ENCODE results near the gene SMIM44.
"Not testable (repeated sequence)": the region's sequence is repeated elsewhere in the genome, so short reads cannot be mapped to it uniquely, and the experiment has no call there.

The SMIM44 gene

GRCh38 chr19:3455393-3455955 lies 27.8 kb downstream of the SMIM44 start:
- H3K4me3 ChIP-seq (ENCODE audit: low read depth, low read length) = no peak overlapping the region
- no peak for TF ChIP-seq CTCF (IDR thresholded peaks at IDR 0.05; ENCODE audit: low read depth, low read length)

GRCh38 chr19:3454656-3455392 lies 28.4 kb downstream of the SMIM44 start:
- no peak for TF ChIP-seq CTCF (IDR thresholded peaks at IDR 0.05; ENCODE audit: low read depth, low read length)
- no peak overlapping the region for H3K4me3 ChIP-seq (ENCODE audit: low read depth, low read length)

GRCh38 chr19:3453840-3454239 lies 29.4 kb downstream of the SMIM44 start:
- no peak for TF ChIP-seq CTCF (IDR thresholded peaks at IDR 0.05; ENCODE audit: low read depth, low read length)
- no peak overlapping the region for H3K4me3 ChIP-seq (ENCODE audit: low read depth, low read length)

GRCh38 chr19:3452942-3453214 lies 30.4 kb downstream of the SMIM44 start:
- H3K4me3 ChIP-seq (ENCODE audit: low read depth, low read length) = not testable (repeated sequence)

- no peak overlapping the region for H3K4me3 ChIP-seq (ENCODE audit: low read depth, low read length)
- TF ChIP-seq CTCF (IDR thresholded peaks at IDR 0.05; ENCODE audit: low read depth, low read length) = no peak
These were observed 30.9 kb downstream of the SMIM44 start for GRCh38 chr19:3452171-3452941.

GRCh38 chr19:3451451-3451866 lies 31.8 kb downstream of the SMIM44 start:
- no peak overlapping the region for H3K4me3 ChIP-seq (ENCODE audit: low read depth, low read length)
- TF ChIP-seq CTCF (IDR thresholded peaks at IDR 0.05; ENCODE audit: low read depth, low read length) = no peak

- H3K4me3 ChIP-seq (ENCODE audit: low read depth, low read length) = no peak overlapping the region
- TF ChIP-seq CTCF (IDR thresholded peaks at IDR 0.05; ENCODE audit: low read depth, low read length) = no peak
These were observed 32.3 kb downstream of the SMIM44 start for GRCh38 chr19:3450796-3451411.
